WTC11 (cell line): ENCODE measurements around the gene FAM204A.

ENCODE experiments used
- AFF4 ChIP-seq: sonication (generic); formaldehyde crosslinking; IDR thresholded peaks from 2 replicates; pipeline ENCODE4 v1.8.1; 2023; ENCODE audit warnings: mild to moderate bottlenecking, missing genetic modification reagents, borderline replicate concordance
- ATF6 ChIP-seq: sonication (generic); formaldehyde crosslinking; IDR thresholded peaks from 2 replicates; pipeline ENCODE4 v1.8.1; 2023; ENCODE audit warnings: mild to moderate bottlenecking, missing genetic modification reagents
- CTCF ChIP-seq: fragments of 200-600 bp; IDR thresholded peaks from 2 replicates; pipeline ENCODE4 v1.8.0; 2022; ENCODE audit warnings: antibody characterized with exemption
- ETV6 ChIP-seq: sonication (generic); formaldehyde crosslinking; IDR thresholded peaks from 2 replicates; pipeline ENCODE4 v1.8.1; 2022; ENCODE audit warnings: mild to moderate bottlenecking, missing genetic modification reagents
- FOXJ3 ChIP-seq: sonication (generic); formaldehyde crosslinking; IDR thresholded peaks from 2 replicates; pipeline ENCODE4 v1.9.0; 2021; ENCODE audit warnings: missing genetic modification reagents, mild to moderate bottlenecking, borderline replicate concordance
- GTF2I ChIP-seq: fragments of 250-450 bp; sonication (Bioruptor Pico); conservative IDR thresholded peaks from 2 replicates; pipeline ENCODE4 v1.4.0; 2021; ENCODE audit warnings: mild to moderate bottlenecking
- HMGXB4 ChIP-seq: sonication (generic); formaldehyde crosslinking; IDR thresholded peaks from 2 replicates; pipeline ENCODE4 v1.8.1; 2023; ENCODE audit warnings: mild to moderate bottlenecking, moderate library complexity, missing genetic modification reagents
- IRF2 ChIP-seq: sonication (generic); formaldehyde crosslinking; IDR thresholded peaks from 2 replicates; pipeline ENCODE4 v1.8.0; 2022; ENCODE audit warnings: low read depth, missing genetic modification reagents, borderline replicate concordance
- NR3C1 ChIP-seq: sonication (generic); formaldehyde crosslinking; conservative IDR thresholded peaks from 2 replicates; pipeline ENCODE4 v1.8.1; 2023; ENCODE audit warnings: low read depth, mild to moderate bottlenecking, missing genetic modification reagents
- USF2 ChIP-seq: sonication (generic); formaldehyde crosslinking; IDR thresholded peaks from 2 replicates; pipeline ENCODE4 v1.8.1; 2023; ENCODE audit warnings: mild to moderate bottlenecking, missing genetic modification reagents, moderate library complexity

- TF ChIP-seq HMGXB4 (CRISPR knock-in tag) (no peak), NR3C1 (CRISPR knock-in tag) (no peak), IRF2 (CRISPR knock-in tag) (no peak), AFF4 (CRISPR knock-in tag) (no peak), ATF6 (CRISPR knock-in tag) (no peak), GTF2I (CRISPR knock-in tag) (no peak), USF2 (CRISPR knock-in tag) (no peak), FOXJ3 (CRISPR knock-in tag) (no peak), CTCF (no peak), ETV6 (CRISPR knock-in tag) (no peak)
Measured at GRCh38 chr10:118256209-118256608, 85.9 kb downstream of the FAM204A start.
